HepG2 (cell line): ENCODE results near the gene ACSF3. TPM values are rescaled to one million over a fixed set of nuclear protein-coding genes. Genes with fewer than 3 reads are reported as not detected.
A peak's percentile ranks its signal among the peaks of the same experiment; 100 is the strongest.

Source experiments
- ADNP ChIP-seq: sonication (generic); formaldehyde crosslinking; IDR thresholded peaks from 2 replicates; pipeline ENCODE4 v1.4.0; 2020; ENCODE audit warnings: missing genetic modification reagents
- ARHGAP35 ChIP-seq: sonication (generic); formaldehyde crosslinking; IDR thresholded peaks from 2 replicates; pipeline ENCODE4 v1.9.0; 2022; ENCODE audit warnings: mild to moderate bottlenecking, inconsistent platforms, moderate library complexity, missing genetic modification reagents, borderline replicate concordance
- CREB1 ChIP-seq, 2 experiments: fragments of 450-650 bp in 1 of 2; IDR thresholded peaks; 2 replicates each; pipeline ENCODE4 v1.6.1; 2016 to 2017; ENCODE audit warnings: control low read depth in 1 of 2, mild to moderate bottlenecking in 1 of 2, missing compliant biosample characterization in 1 of 2, missing genetic modification characterization in 1 of 2
- ELF3 ChIP-seq: IDR thresholded peaks from 2 replicates; pipeline ENCODE4 v1.6.1; 2016; ENCODE audit warnings: missing genetic modification reagents, missing compliant biosample characterization
- FOXC1 ChIP-seq: sonication (generic); formaldehyde crosslinking; IDR thresholded peaks from 2 replicates; pipeline ENCODE4 v1.8.0; 2022; ENCODE audit warnings: mild to moderate bottlenecking, missing genetic modification reagents, borderline replicate concordance
- NFKB2 ChIP-seq: sonication (generic); formaldehyde crosslinking; IDR thresholded peaks from 2 replicates; pipeline ENCODE4 v1.4.0; 2020; ENCODE audit warnings: missing genetic modification reagents, borderline replicate concordance
- PAXIP1 ChIP-seq: sonication (generic); formaldehyde crosslinking; conservative IDR thresholded peaks from 2 replicates; pipeline ENCODE4 v1.4.0; 2020; ENCODE audit warnings: mild to moderate bottlenecking, missing genetic modification reagents, moderate library complexity
- SETDB1 ChIP-seq: sonication (generic); formaldehyde crosslinking; IDR thresholded peaks from 2 replicates; pipeline ENCODE4 v1.5.1; 2020; ENCODE audit warnings: missing genetic modification reagents, mild to moderate bottlenecking, borderline replicate concordance
- SMAD3 ChIP-seq: sonication (generic); formaldehyde crosslinking; IDR thresholded peaks from 2 replicates; pipeline ENCODE4 v1.4.0; 2020; ENCODE audit warnings: missing genetic modification reagents
- ZNF33A ChIP-seq: sonication (generic); formaldehyde crosslinking; IDR thresholded peaks from 2 replicates; pipeline ENCODE4 v1.5.1; 2020; ENCODE audit warnings: missing genetic modification reagents, mild to moderate bottlenecking, moderate library complexity, borderline replicate concordance
- ZNF687 ChIP-seq: sonication (generic); formaldehyde crosslinking; IDR thresholded peaks from 2 replicates; pipeline ENCODE4 v1.5.1; 2020; ENCODE audit warnings: mild to moderate bottlenecking, missing genetic modification reagents, moderate library complexity
- ZNF7 ChIP-seq: IDR thresholded peaks from 2 replicates; pipeline ENCODE4 v1.6.1; 2016; ENCODE audit warnings: missing biosample characterization, missing genetic modification reagents
- ZNF709 ChIP-seq: sonication (generic); formaldehyde crosslinking; IDR thresholded peaks from 2 replicates; pipeline ENCODE4 v1.5.0; 2020; ENCODE audit warnings: mild to moderate bottlenecking, missing genetic modification reagents
- ZNF790 ChIP-seq: sonication (generic); formaldehyde crosslinking; IDR thresholded peaks from 2 replicates; pipeline ENCODE4 v1.8.0; 2022; ENCODE audit warnings: missing genetic modification reagents, mild to moderate bottlenecking, borderline replicate concordance
- ZNF792 ChIP-seq: IDR thresholded peaks from 2 replicates; pipeline ENCODE4 v1.6.1; 2016
- polyA plus RNA-seq, 8 experiments: library from polyadenylated mRNA; depleted of rRNA in 3 of 8; stranded (reverse) in 7 of 8; unstranded in 1 of 8; fragments of >200 nt; fragmentation: Illumina TruSeq in 4 of 8; extraction: Trizol in 4 of 8; gene quantifications; 2 replicates each; pipeline versions ENCODE4 v1.2.1 to v1.2.3, GENCODE V29; 2011 to 2016; ENCODE audit warnings: low read depth in 4 of 8, missing spikeins in 1 of 8, mixed read lengths in 1 of 8; ENCODE audit not compliant: insufficient read depth in 1 of 8
- total RNA-seq, 5 experiments: library from RNA; depleted of rRNA; stranded (reverse); fragments of >200 nt; fragmentation: Illumina TruSeq; extraction: Trizol; gene quantifications; 2 replicates each; pipeline ENCODE4 v1.2.3, GENCODE V29; 2016; ENCODE audit warnings: low read depth in 1 of 5
- TF ChIP-seq, protein P1 (sequence below): IDR thresholded peaks from 2 replicates; pipeline ENCODE4 v1.6.1; 2016; ENCODE audit warnings: low read depth
- TF ChIP-seq, protein P2 (sequence below): fragments of 450-650 bp; IDR thresholded peaks from 2 replicates; pipeline ENCODE4 v1.6.1; 2017
- TF ChIP-seq, protein P3 (sequence below): sonication (generic); formaldehyde crosslinking; IDR thresholded peaks from 2 replicates; pipeline ENCODE4 v1.8.1; 2023; ENCODE audit warnings: mild to moderate bottlenecking, missing genetic modification reagents

The ACSF3 gene
- total and polyA plus RNA-seq, 2 of the 13 experiments (the other 11 are each of a cell fraction or from before 2014, with no cell fraction given): 14.9 to 30.6 TPM

- TF ChIP-seq, protein P1, sequence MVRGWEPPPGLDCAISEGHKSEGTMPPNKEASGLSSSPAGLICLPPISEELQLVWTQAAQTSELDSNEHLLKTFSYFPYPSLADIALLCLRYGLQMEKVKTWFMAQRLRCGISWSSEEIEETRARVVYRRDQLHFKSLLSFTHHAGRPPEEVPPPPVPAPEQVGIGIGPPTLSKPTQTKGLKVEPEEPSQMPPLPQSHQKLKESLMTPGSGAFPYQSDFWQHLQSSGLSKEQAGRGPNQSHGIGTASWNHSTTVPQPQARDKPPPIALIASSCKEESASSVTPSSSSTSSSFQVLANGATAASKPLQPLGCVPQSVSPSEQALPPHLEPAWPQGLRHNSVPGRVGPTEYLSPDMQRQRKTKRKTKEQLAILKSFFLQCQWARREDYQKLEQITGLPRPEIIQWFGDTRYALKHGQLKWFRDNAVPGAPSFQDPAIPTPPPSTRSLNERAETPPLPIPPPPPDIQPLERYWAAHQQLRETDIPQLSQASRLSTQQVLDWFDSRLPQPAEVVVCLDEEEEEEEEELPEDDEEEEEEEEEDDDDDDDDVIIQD (CRISPR knock-in tag): no peak
- peak; percentile 96 for TF ChIP-seq NFKB2 (CRISPR knock-in tag)
- TF ChIP-seq ARHGAP35 (CRISPR knock-in tag): peak; percentile 33; the same call in 1 of the 2 replicates
- TF ChIP-seq, protein P2, sequence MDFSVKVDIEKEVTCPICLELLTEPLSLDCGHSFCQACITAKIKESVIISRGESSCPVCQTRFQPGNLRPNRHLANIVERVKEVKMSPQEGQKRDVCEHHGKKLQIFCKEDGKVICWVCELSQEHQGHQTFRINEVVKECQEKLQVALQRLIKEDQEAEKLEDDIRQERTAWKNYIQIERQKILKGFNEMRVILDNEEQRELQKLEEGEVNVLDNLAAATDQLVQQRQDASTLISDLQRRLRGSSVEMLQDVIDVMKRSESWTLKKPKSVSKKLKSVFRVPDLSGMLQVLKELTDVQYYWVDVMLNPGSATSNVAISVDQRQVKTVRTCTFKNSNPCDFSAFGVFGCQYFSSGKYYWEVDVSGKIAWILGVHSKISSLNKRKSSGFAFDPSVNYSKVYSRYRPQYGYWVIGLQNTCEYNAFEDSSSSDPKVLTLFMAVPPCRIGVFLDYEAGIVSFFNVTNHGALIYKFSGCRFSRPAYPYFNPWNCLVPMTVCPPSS: no peak
- no peak for TF ChIP-seq ELF3 (CRISPR knock-in tag)
- 0 out of 2 replicates have a peak, but pooled peaks have one; percentile 72 for TF ChIP-seq ZNF709
- TF ChIP-seq ZNF33A: no peak
- peak; percentile 61; the same call in 1 of the 2 replicates for TF ChIP-seq ZNF790
- TF ChIP-seq, protein P3, sequence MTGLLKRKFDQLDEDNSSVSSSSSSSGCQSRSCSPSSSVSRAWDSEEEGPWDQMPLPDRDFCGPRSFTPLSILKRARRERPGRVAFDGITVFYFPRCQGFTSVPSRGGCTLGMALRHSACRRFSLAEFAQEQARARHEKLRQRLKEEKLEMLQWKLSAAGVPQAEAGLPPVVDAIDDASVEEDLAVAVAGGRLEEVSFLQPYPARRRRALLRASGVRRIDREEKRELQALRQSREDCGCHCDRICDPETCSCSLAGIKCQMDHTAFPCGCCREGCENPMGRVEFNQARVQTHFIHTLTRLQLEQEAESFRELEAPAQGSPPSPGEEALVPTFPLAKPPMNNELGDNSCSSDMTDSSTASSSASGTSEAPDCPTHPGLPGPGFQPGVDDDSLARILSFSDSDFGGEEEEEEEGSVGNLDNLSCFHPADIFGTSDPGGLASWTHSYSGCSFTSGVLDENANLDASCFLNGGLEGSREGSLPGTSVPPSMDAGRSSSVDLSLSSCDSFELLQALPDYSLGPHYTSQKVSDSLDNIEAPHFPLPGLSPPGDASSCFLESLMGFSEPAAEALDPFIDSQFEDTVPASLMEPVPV: 0 out of 2 replicates have a peak, but pooled peaks have one; percentile 53
- no peak for TF ChIP-seq ADNP (CRISPR knock-in tag)
- TF ChIP-seq PAXIP1: no peak
- no peak for TF ChIP-seq ZNF7 (CRISPR knock-in tag)
- TF ChIP-seq ZNF792: peak; percentile 1; the same call in 1 of the 2 replicates
- TF ChIP-seq SETDB1 (CRISPR knock-in tag): no peak
- peak; percentile 81 for TF ChIP-seq FOXC1 (CRISPR knock-in tag)
- TF ChIP-seq ZNF687: peak; percentile 98
- TF ChIP-seq SMAD3: no peak
- TF ChIP-seq CREB1 (IDR thresholded peaks at IDR 0.05): no peak
- TF ChIP-seq CREB1 (CRISPR knock-in tag; IDR thresholded peaks at IDR 0.05): no peak
Measured at GRCh38 chr16:89090182-89090630, 3.4 kb upstream of the ACSF3 start (continued).
